ENCODE measurements around the gene MIB1.
"Not testable (repeated sequence)": the region's sequence is repeated elsewhere in the genome, so short reads cannot be mapped to it uniquely, and the experiment has no call there.

GRCh38 chr18:21736926-21737325 lies 3.7 kb upstream of the MIB1 start:
- not testable (repeated sequence) for TF ChIP-seq BHLHE40 (IDR thresholded peaks at IDR 0.05; ENCODE audit: borderline replicate concordance); TARDBP (IDR thresholded peaks at IDR 0.05); FOXA1 (IDR thresholded peaks at IDR 0.05); FOXM1 (IDR thresholded peaks at IDR 0.05; ENCODE audit: borderline replicate concordance)
